Neural crest cell (in vitro differentiated cells): ENCODE measurements around the gene TSHZ2. TPM values are rescaled to one million over a fixed set of nuclear protein-coding genes. Genes with fewer than 3 reads are reported as not detected.

Experiments
- DNase-seq: peaks from one replicate; pipeline ENCODE4 v3.0.0; 2021; ENCODE audit warnings: low read depth, mixed read lengths, low spot score
- H3K27ac Mint-ChIP-seq: one replicate; pipeline ENCODE4 v1.8.0; 2021; ENCODE audit warnings: mild to moderate bottlenecking, mixed read lengths; ENCODE audit not compliant: unreplicated experiment
- H3K27me3 Mint-ChIP-seq: 2 replicates; pipeline ENCODE4 v1.8.0; 2021; ENCODE audit warnings: low read depth, mild to moderate bottlenecking, mixed read lengths
- H3K36me3 Mint-ChIP-seq: 2 replicates; pipeline ENCODE4 v1.8.0; 2021; ENCODE audit warnings: low read depth, mild to moderate bottlenecking, mixed read lengths
- H3K4me1 Mint-ChIP-seq: 2 replicates; pipeline ENCODE4 v1.8.0; 2021; ENCODE audit warnings: mixed read lengths
- H3K4me3 Mint-ChIP-seq: one replicate; pipeline ENCODE4 v1.8.0; 2021; ENCODE audit warnings: mild to moderate bottlenecking, mixed read lengths
- H3K9me3 Mint-ChIP-seq: 2 replicates; pipeline ENCODE4 v1.8.0; 2021; ENCODE audit warnings: mixed read lengths
- CTCF ChIP-seq: fragments of 200-600 bp; sonication (generic); conservative IDR thresholded peaks from 2 replicates; pipeline ENCODE4 v1.5.0; 2021; ENCODE audit warnings: antibody characterized with exemption, mild to moderate bottlenecking
- total RNA-seq: library from RNA; stranded (reverse); gene quantifications from 2 replicates; pipeline ENCODE4 v1.2.1, GENCODE V29; 2021

The TSHZ2 gene
- total RNA-seq, 1 donor from 2014 or later: 6.4 TPM

- Mint-ChIP-seq H3K27me3 (peaks cover 12% of the 10 kb centered on the region), H3K36me3 (no peaks in the 10 kb centered on the region), H3K4me1 (no peaks in the 10 kb centered on the region), H3K9me3 (no peaks in the 10 kb centered on the region), H3K27ac (no peak overlapping the region), H3K4me3 (no peak overlapping the region)
- no peak for DNase-seq
- TF ChIP-seq CTCF: no peak
These were observed 11.7 kb downstream of the TSHZ2 start for GRCh38 chr20:52983726-52984450.

- Mint-ChIP-seq H3K27me3 (peaks cover 10% of the 10 kb centered on the region), H3K36me3 (no peaks in the 10 kb centered on the region), H3K27ac (no peak overlapping the region), H3K4me1 (no peaks in the 10 kb centered on the region), H3K4me3 (no peak overlapping the region), H3K9me3 (no peaks in the 10 kb centered on the region)
- no peak for DNase-seq
- TF ChIP-seq CTCF: no peak
These were observed 12.3 kb downstream of the TSHZ2 start for GRCh38 chr20:52984451-52984810.

- Mint-ChIP-seq H3K27me3 (peaks cover 5% of the 10 kb centered on the region), H3K27ac (no peak overlapping the region), H3K9me3 (no peaks in the 10 kb centered on the region), H3K4me1 (no peaks in the 10 kb centered on the region), H3K4me3 (no peak overlapping the region), H3K36me3 (no peaks in the 10 kb centered on the region)
- TF ChIP-seq CTCF: no peak
- no peak for DNase-seq
These were observed 13.5 kb downstream of the TSHZ2 start for GRCh38 chr20:52985687-52986086.

- TF ChIP-seq CTCF: no peak
- Mint-ChIP-seq H3K27me3 (no peaks in the 10 kb centered on the region), H3K9me3 (no peaks in the 10 kb centered on the region), H3K4me3 (no peak overlapping the region), H3K27ac (no peak overlapping the region), H3K36me3 (no peaks in the 10 kb centered on the region), H3K4me1 (peaks cover 2% of the 10 kb centered on the region)
- no peak for DNase-seq
These were observed 15.1 kb downstream of the TSHZ2 start for GRCh38 chr20:52987295-52987694.

- no peak for TF ChIP-seq CTCF
- Mint-ChIP-seq H3K27me3 (no peaks in the 10 kb centered on the region), H3K4me3 (no peak overlapping the region), H3K9me3 (no peaks in the 10 kb centered on the region), H3K4me1 (peaks cover 19% of the 10 kb centered on the region), H3K36me3 (no peaks in the 10 kb centered on the region), H3K27ac (no peak overlapping the region)
- no peak for DNase-seq
These were observed 19.7 kb downstream of the TSHZ2 start for GRCh38 chr20:52991830-52992229.
